ENCODE results near the gene IBA57.
"Not testable (repeated sequence)": the region's sequence is repeated elsewhere in the genome, so short reads cannot be mapped to it uniquely, and the experiment has no call there.

IBA57 gene

DNA sequence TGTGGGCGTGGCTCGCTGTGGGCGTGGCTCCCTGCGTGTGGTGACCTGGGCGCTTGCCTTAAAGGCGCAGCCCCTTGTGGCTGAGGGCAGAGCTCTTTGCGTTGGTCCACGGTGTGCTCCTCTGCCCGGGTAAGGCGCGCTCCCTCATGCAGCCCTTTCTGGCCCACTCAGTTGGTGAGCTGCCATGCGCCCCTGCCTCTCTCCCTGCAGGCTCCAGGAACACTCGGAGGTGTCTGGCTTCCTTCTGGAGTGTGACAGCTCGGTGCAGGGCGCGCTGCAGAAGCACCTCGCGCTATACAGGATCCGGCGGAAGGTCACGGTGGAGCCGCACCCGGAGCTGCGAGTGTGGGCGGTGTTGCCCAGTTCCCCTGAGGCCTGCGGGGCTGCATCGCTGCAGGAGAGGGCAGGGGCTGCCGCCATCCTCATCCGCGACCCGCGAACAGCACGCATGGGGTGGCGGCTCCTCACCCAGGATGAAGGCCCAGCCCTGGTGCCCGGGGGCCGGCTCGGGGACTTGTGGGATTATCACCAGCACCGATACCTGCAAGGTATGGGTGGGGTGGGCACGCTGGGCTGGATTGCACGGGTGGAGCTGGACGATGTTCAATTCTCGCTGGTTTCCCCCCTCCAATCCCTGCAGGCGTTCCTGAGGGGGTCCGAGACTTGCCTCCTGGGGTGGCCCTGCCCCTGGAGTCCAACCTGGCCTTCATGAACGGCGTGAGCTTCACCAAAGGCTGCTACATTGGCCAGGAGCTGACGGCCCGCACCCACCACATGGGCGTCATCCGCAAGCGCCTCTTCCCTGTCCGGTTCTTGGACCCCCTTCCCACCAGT, 9.1 kb downstream of the IBA57 start:
- DNase-seq: no peak

DNA sequence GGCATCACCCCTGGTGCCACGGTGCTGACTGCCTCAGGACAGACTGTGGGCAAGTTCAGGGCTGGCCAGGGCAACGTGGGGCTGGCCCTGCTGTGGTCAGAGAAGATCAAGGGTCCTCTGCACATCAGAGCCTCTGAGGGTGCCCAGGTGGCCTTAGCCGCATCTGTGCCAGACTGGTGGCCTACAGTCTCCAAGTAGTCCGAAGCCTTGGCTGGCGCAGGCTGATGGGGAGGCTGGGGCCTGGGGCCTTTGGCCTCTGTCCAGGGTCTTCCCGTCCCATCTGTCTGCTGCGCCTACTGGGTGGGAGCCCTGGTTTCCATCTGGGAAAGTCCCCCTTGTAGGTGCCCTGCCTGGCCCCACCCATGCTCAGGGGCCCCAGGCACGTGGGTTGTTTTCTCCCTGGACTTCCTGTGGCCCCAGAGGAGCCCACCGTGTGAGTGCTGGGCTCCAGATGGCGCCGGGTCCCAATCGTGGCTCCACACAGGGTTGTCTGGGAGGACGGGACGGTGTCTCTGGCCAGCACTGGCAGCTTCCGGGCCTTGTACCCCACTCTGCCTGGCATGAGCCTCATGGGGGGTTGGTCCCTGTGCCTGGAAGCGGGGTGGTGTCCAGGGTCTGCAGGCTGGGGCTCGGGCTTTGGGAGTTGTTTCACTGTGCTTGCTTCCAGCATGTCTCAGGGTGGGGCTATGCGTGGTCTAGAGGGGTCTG, 9.9 kb downstream of the IBA57 start:
- no peak for DNase-seq

DNA sequence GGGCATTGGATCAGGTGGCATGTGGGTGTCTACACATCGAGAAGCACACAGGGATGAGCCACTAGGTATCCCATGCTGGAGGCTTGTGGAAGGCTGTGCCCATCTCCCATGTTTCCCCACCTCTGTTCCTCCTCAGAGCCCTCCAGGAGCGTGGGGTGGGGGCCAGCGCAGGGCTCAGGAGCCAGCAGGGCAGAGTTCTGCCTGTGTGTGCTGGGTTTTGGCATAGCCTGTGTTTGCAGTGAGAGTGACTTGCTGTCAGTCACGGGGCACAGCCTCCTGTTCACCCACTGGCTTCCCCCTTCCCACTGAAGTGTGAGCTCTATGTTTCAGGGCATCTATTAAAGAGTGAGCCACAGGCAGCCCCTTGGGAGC, 10.4 kb downstream of the IBA57 start:
- no peak for DNase-seq

DNA sequence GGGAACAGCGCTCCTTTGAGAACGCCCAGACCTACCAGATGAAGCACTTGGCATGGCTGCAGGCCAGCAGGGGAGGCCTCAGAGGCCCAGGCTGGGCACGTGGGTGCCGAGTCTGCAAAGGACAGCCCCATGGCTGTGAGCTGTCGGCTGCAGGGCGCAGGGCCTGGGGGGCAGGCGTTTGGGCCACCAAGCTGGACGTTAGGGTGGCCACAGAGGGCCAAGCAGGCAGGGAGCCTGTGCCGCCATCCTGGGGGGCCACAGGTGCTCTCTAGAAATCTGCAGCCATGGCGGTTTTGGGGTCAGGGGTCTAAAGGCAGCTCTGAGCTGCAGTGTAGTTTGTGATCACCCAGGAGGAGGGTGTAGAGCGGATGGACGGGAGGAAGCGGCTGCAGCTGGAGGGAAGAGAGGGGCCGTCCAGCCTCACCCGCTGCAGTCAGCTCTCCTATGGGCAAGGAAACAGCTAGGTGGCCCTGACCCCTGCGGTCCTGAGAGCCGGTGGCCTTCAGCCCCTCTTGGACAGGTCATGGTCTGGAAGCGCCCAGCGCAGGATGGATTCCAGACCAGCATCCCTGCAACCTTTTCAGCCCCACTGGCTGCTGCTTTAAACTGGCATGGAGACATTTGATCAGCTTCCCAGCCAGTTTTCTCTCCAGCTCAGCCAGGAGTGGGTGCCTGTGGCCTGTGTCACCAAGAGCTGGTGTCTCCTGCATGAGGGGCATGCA, 11.0 kb downstream of the IBA57 start:
- no peak for DNase-seq

GRCh38 chr1:228177183-228177475, 11.5 kb downstream of the IBA57 start:
- DNase-seq: no peak

DNA sequence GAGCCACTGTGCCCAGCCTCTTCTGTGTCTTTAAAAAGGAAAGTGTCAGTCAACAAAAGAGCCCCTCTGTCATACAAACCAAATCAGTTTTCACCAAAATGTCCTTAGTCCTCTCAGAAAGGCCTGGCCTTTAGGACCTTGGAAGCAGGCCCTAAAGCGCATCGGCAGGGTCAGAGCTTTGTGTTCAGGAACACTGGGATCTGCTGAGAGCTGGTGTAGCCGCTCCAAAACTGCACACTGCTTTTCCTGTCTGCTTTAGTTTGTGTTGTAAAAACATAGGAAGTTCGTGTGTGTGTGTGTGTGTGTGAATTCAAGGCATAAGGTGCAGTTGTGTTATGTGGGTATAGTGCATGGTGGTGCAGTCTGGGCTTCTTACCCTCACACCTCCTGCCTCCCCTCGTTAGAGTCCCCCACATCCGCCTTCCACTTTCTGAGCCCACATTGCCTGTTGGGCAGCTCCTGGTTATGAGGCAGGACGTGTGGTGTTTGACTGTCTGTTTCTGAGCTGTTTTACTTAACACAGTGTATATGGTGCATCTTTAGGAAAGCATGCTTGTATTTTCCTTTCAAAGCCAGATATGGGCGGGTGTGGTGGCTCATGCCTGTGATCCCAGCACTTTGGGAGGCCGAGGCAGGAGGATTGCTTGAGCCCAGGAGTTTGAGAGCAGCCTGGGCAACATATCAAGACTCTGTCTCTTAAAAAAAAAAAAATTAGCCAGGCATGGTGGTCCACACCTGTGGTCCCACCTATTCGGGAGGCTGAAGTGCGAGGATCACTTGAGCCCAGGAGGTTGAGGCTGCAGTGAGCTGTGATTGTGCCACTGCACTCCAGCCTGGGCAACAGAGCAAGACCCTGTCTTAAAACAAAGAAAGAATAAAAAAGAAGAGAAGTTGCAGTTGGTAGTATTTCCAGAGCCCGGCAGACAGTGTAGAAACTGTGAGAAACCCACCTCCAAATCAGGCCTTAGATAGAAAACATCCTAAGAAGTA, 12.4 kb downstream of the IBA57 start:
- DNase-seq: no peak

DNA sequence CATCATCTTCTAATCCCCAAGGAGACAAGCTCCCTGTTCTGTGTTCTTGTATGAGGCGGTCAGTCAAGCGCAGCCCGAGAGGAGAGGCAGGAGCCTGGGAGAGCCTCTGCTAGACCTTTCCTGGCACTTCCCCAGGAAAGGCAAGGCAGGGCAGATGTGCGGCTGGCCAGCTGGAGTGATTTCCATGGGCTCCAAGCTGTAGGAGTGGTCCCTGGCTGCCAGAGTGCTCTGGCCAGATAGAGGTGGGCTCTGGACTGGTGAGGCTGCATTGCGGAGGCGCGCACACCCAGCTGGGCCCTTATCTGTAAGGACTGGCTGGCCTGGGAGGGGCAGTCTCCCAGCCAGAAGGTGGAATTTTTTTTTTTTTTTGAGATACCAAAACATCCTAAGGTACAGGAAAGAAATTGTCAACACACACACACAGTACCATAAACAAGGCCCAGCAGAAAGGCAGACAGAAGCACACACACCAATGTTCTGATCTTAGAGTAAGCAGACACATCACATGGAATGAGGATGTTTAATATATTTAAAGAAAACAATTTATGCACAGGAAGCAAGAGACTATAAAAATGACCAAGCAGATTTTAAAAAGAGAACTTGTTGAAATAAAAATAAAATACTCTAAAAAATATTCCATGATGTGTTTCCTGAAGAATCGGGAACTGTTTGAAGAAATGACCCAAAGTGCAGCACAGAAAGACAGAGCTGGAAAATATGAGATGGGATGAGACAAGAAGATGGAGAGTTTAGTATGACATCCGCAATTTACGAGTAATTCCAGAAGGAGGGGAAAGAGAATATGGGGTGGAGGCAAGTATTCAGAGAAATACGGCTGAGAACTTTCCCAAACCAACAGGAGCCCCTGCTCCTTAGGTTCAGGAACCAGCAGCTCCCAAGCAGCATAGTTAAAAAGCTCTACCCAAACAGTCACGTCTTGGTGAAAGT, 13.4 kb downstream of the IBA57 start:
- DNase-seq: no peak

GRCh38 chr1:228180271-228180958, 14.8 kb downstream of the IBA57 start:
- DNase-seq: no peak

- no peak for DNase-seq
Observed at GRCh38 chr1:228180959-228181644, 15.5 kb downstream of the IBA57 start.

- no peak for DNase-seq
Observed at GRCh38 chr1:228181645-228182034, 16.0 kb downstream of the IBA57 start.

- no peak for DNase-seq
Observed at GRCh38 chr1:228182296-228183030, 16.9 kb downstream of the IBA57 start.

DNA sequence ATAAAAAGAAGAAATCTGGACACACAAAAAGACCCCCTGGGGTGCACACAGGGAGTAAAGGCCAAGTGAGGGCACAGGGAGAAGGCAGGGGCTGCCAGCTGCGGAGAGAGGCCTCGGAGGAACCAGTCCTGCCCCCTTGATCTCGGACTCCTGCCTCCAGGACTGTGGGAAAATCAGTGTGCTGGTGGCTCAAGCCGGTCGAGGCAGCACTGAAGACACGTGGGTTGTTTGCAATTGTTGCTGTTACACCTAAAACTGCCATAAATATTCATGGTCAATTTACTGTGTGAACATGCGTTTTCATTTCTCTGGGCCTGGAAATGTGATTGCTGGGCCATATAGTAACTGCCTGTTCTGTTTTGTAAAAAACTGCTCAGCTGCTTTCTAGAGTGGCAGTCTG, 18.5 kb downstream of the IBA57 start:
- DNase-seq: no peak

- no peak for DNase-seq
Observed at GRCh38 chr1:228185641-228185965, 20.0 kb downstream of the IBA57 start.

- DNase-seq: not testable (repeated sequence)
Observed at GRCh38 chr1:228188249-228188648, 22.6 kb downstream of the IBA57 start.

DNA sequence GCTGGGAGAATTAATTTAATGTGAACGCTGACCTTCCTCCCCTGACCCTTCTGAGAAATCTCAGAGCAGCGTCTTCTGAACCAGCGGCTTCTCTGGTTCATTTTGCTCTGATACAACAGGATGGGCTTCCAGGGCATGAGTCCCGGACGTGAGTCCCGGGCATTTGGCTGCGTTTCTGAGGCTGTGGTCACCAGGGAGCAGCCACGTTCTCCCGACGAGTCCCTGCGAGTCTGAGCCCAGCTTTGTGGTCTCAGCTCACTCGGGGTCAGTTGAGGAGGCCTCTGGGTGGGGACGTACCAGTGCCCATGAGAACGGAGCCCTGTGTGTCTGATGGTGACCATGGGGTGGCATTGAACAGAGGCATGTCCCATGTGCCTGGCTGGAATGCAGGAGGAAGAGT, 24.6 kb downstream of the IBA57 start:
- DNase-seq: no peak

DNA sequence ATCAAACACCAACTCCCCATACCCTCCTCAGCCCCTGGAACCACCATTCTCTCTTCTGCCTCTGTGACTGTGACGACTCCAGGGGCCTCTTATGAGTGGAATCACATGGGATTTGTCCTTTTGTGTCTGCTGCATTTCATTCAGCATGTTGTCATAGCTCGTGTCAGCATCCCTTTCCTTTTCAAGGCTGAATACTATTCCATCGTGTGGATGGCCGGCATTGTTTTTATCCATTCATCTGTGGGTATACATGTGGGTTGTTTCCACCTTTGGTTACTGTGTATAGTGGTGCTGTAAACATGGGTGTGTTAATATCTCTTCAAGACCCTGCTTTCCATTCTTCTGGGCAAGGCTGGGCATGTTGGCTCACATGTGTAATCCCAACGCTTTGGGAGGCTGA, 25.2 kb downstream of the IBA57 start:
- no peak for DNase-seq

DNA sequence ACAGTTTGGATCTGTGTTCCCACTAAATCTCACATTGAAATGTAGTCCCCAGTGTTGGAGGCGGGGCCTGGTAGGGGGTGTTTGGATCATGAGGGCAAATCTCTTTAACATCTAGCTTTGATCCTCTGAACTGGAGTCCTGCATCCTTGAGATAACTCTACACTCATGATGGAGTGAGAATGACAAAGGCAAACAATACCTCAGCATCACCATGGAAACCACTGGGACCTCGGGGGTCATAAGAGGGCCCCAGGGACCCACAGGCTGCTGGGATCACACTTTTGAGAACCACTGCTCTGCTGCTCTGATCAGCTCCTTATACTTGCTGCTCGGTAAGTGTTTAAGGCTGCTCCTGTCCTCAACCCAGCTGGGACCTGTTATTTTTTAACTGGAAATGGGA, 28.8 kb downstream of the IBA57 start:
- DNase-seq: no peak

- DNase-seq: no peak
Observed at GRCh38 chr1:228194921-228195812, 29.6 kb downstream of the IBA57 start.

Data from NCI-H2081 treated with DMSO at 0.1 percent for 48 hours (cell line).